Measurements from ENCODE around the gene CHCHD6.

The CHCHD6 gene

GRCh38 chr3:126668450-126669401 lies 35.3 kb upstream of the CHCHD6 start:
- Mint-ChIP-seq H3K4me1 (peaks cover 6% of the 10 kb centered on the region), H3K27me3 (ENCODE audit: low read depth, poor library complexity) (peaks cover 18% of the 10 kb centered on the region), H3K27ac (no peak overlapping the region), H3K36me3 (ENCODE audit: low read depth) (no peaks in the 10 kb centered on the region), H3K4me3 (no peak overlapping the region), H3K9me3 (peaks cover 4% of the 10 kb centered on the region)
- TF ChIP-seq CTCF (IDR thresholded peaks at IDR 0.05), result no peak
- no peak for DNase-seq

- Mint-ChIP-seq H3K36me3 (ENCODE audit: low read depth) (no peaks in the 10 kb centered on the region), H3K27ac (no peak overlapping the region), H3K4me1 (peaks cover 6% of the 10 kb centered on the region), H3K4me3 (no peak overlapping the region), H3K27me3 (ENCODE audit: low read depth, poor library complexity) (peaks cover 23% of the 10 kb centered on the region), H3K9me3 (peaks cover 17% of the 10 kb centered on the region)
- no peak for TF ChIP-seq CTCF (IDR thresholded peaks at IDR 0.05)
- DNase-seq, result no peak
These were observed 32.5 kb upstream of the CHCHD6 start for GRCh38 chr3:126671521-126671920.

GRCh38 chr3:126672340-126672739 lies 31.7 kb upstream of the CHCHD6 start:
- H3K36me3 Mint-ChIP-seq (ENCODE audit: low read depth), result no peaks in the 10 kb centered on the region
- DNase-seq, result no peak

GRCh38 chr3:126672741-126673140 lies 31.3 kb upstream of the CHCHD6 start:
- Mint-ChIP-seq H3K36me3 (ENCODE audit: low read depth) (no peaks in the 10 kb centered on the region), H3K27me3 (ENCODE audit: low read depth, poor library complexity) (peaks cover 36% of the 10 kb centered on the region), H3K4me3 (no peak overlapping the region), H3K4me1 (peaks cover 6% of the 10 kb centered on the region), H3K27ac (no peak overlapping the region), H3K9me3 (peaks cover 17% of the 10 kb centered on the region)
- DNase-seq, result no peak
- no peak for TF ChIP-seq CTCF (IDR thresholded peaks at IDR 0.05)

More at GRCh38 chr3:126672340-126672739, 31.7 kb upstream of the CHCHD6 start:
- Mint-ChIP-seq H3K9me3 (peaks cover 17% of the 10 kb centered on the region), H3K27me3 (ENCODE audit: low read depth, poor library complexity) (peaks cover 32% of the 10 kb centered on the region), H3K4me1 (peaks cover 6% of the 10 kb centered on the region), H3K27ac (no peak overlapping the region), H3K4me3 (no peak overlapping the region)
- no peak for TF ChIP-seq CTCF (IDR thresholded peaks at IDR 0.05)

- peaks cover 17% of the 10 kb centered on the region for H3K9me3 Mint-ChIP-seq
- peaks cover 62% of the 10 kb centered on the region for H3K27me3 Mint-ChIP-seq (ENCODE audit: low read depth, poor library complexity)
- no peak overlapping the region for H3K27ac Mint-ChIP-seq
- no peak for DNase-seq
- TF ChIP-seq CTCF (IDR thresholded peaks at IDR 0.05), result no peak
- H3K4me3 Mint-ChIP-seq, result no peak overlapping the region
- peaks cover 16% of the 10 kb centered on the region for H3K4me1 Mint-ChIP-seq
- no peaks in the 10 kb centered on the region for H3K36me3 Mint-ChIP-seq (ENCODE audit: low read depth)
These were observed 26.9 kb upstream of the CHCHD6 start for GRCh38 chr3:126676919-126677705.

Measured in nephron progenitor cell (in vitro differentiated cells).